Measurements from ENCODE around the gene MRPL4. TPM values are rescaled to one million over a fixed set of nuclear protein-coding genes. Genes with fewer than 3 reads are reported as not detected.

The MRPL4 gene
- total and polyA plus RNA-seq, 2 experiments from 2014 or later = 40.1 to 51.4 TPM

GRCh38 chr19:10224337-10224736 lies 27.7 kb upstream of the MRPL4 start:
- Histone ChIP-seq H3K4me2 (no peak overlapping the region), H3K9me3 (ENCODE audit: low read depth) (no peaks in the 10 kb centered on the region), H3K4me1 (ENCODE audit: insufficient read depth) (peaks cover 10% of the 10 kb centered on the region), H4K20me1 (ENCODE audit: insufficient read depth, poor library complexity, severe bottlenecking) (peaks cover 10% of the 10 kb centered on the region), H3K27ac (no peak overlapping the region), H3K36me3 (replicated peaks; ENCODE audit: insufficient read depth, low read depth) (no peaks in the 10 kb centered on the region), H2AFZ (no peak overlapping the region), H3K4me3 (no peak overlapping the region), H3K9me2 (replicated peaks; ENCODE audit: insufficient read depth) (no peaks in the 10 kb centered on the region), H3K79me2 (peaks cover 55% of the 10 kb centered on the region), H3K27me3 (no peaks in the 10 kb centered on the region)
- no peak for DNase-seq (ENCODE audit: low spot score)
- 98% methylated on average over 23 of the region's 23 CpGs for WGBS (ENCODE audit: low lambda C conversion rate, missing lambda C conversion rate)
- TF ChIP-seq EZH2phosphoT487 (IDR thresholded peaks at IDR 0.05; ENCODE audit: low read depth, severe bottlenecking, unreplicated experiment) (no peak), CTCF (IDR thresholded peaks at IDR 0.05; ENCODE audit: poor library complexity) (no peak), EZH2 (IDR thresholded peaks at IDR 0.05; ENCODE audit: borderline replicate concordance) (no peak)

- 85% methylated on average over 6 of the region's 6 CpGs for WGBS (ENCODE audit: low lambda C conversion rate, missing lambda C conversion rate)
- no peak for DNase-seq (ENCODE audit: low spot score)
- no peaks in the 10 kb centered on the region for H3K9me2 ChIP-seq (replicated peaks; ENCODE audit: insufficient read depth)
Observed at GRCh38 chr19:10226021-10226375, 26.0 kb upstream of the MRPL4 start.

GRCh38 chr19:10226376-10227025 lies 25.5 kb upstream of the MRPL4 start:
- Histone ChIP-seq H3K9me3 (ENCODE audit: low read depth) (no peaks in the 10 kb centered on the region), H3K36me3 (replicated peaks; ENCODE audit: insufficient read depth, low read depth) (no peaks in the 10 kb centered on the region), H4K20me1 (ENCODE audit: insufficient read depth, poor library complexity, severe bottlenecking) (peaks cover 10% of the 10 kb centered on the region), H2AFZ (no peak overlapping the region), H3K4me1 (ENCODE audit: insufficient read depth) (peaks cover 10% of the 10 kb centered on the region), H3K4me3 (no peak overlapping the region), H3K9me2 (replicated peaks; ENCODE audit: insufficient read depth) (no peaks in the 10 kb centered on the region), H3K27me3 (no peaks in the 10 kb centered on the region), H3K79me2 (peaks cover 73% of the 10 kb centered on the region), H3K4me2 (peak overlapping the region; percentile 80), H3K27ac (peak overlapping the region; percentile 98)
- no peak for TF ChIP-seq EZH2phosphoT487 (IDR thresholded peaks at IDR 0.05; ENCODE audit: low read depth, severe bottlenecking, unreplicated experiment)
- TF ChIP-seq CTCF (IDR thresholded peaks at IDR 0.05; ENCODE audit: poor library complexity) = no peak
- TF ChIP-seq EZH2 (IDR thresholded peaks at IDR 0.05; ENCODE audit: borderline replicate concordance) = no peak
- peak; percentile 86 for DNase-seq (ENCODE audit: low spot score)
- WGBS (ENCODE audit: low lambda C conversion rate, missing lambda C conversion rate) = 51% methylated on average over 9 of the region's 13 CpGs

More at GRCh38 chr19:10226021-10226375, 26.0 kb upstream of the MRPL4 start:
- H3K9me3 ChIP-seq (ENCODE audit: low read depth) = no peaks in the 10 kb centered on the region
- peaks cover 10% of the 10 kb centered on the region for H3K4me1 ChIP-seq (ENCODE audit: insufficient read depth)
- H3K4me2 ChIP-seq = peak overlapping the region; percentile 58
- no peaks in the 10 kb centered on the region for H3K27me3 ChIP-seq
- peaks cover 10% of the 10 kb centered on the region for H4K20me1 ChIP-seq (ENCODE audit: insufficient read depth, poor library complexity, severe bottlenecking)
- H2AFZ ChIP-seq = no peak overlapping the region
- TF ChIP-seq EZH2 (IDR thresholded peaks at IDR 0.05; ENCODE audit: borderline replicate concordance) = no peak
- TF ChIP-seq CTCF (IDR thresholded peaks at IDR 0.05; ENCODE audit: poor library complexity) = no peak
- no peak for TF ChIP-seq EZH2phosphoT487 (IDR thresholded peaks at IDR 0.05; ENCODE audit: low read depth, severe bottlenecking, unreplicated experiment)
- no peaks in the 10 kb centered on the region for H3K36me3 ChIP-seq (replicated peaks; ENCODE audit: insufficient read depth, low read depth)
- peaks cover 72% of the 10 kb centered on the region for H3K79me2 ChIP-seq
- H3K27ac ChIP-seq = peak overlapping the region; percentile 98
- H3K4me3 ChIP-seq = no peak overlapping the region

Measured in hepatocyte (in vitro differentiated cells).